Neuron (in vitro differentiated cells): ENCODE results near the gene ABL1.
"Not testable (repeated sequence)": the region's sequence is repeated elsewhere in the genome, so short reads cannot be mapped to it uniquely, and the experiment has no call there.

Source experiments
- H2AFZ ChIP-seq: one replicate; pipeline ENCODE4 v1.6.1; 2013; ENCODE audit warnings: low read depth, mild to moderate bottlenecking, inconsistent platforms, low read length, moderate library complexity
- H3K27me3 ChIP-seq: one replicate; pipeline ENCODE4 v1.6.1; 2013; ENCODE audit warnings: low read length; ENCODE audit not compliant: insufficient read depth
- H3K36me3 ChIP-seq: one replicate; pipeline ENCODE4 v1.6.1; 2013; ENCODE audit warnings: low read length; ENCODE audit not compliant: insufficient read depth
- H3K4me1 ChIP-seq: one replicate; pipeline ENCODE4 v1.6.1; 2013; ENCODE audit warnings: low read length; ENCODE audit not compliant: insufficient read depth
- H3K4me3 ChIP-seq: 2 replicates; pipeline ENCODE4 v1.5.1; 2013; ENCODE audit warnings: mild to moderate bottlenecking, low read length, moderate library complexity
- H3K9me3 ChIP-seq: one replicate; pipeline ENCODE4 v1.6.1; 2013; ENCODE audit warnings: low read length

Gene ABL1

GRCh38 chr9:130905902-130906734 is 71.1 kb downstream of the ABL1 start:
- Histone ChIP-seq H3K9me3 (no peaks in the 10 kb centered on the region), H3K4me1 (no peaks in the 10 kb centered on the region), H3K27me3 (peaks cover 23% of the 10 kb centered on the region), H2AFZ (no peak overlapping the region), H3K4me3 (no peak overlapping the region), H3K36me3 (no peaks in the 10 kb centered on the region)

- peaks cover 19% of the 10 kb centered on the region for H3K27me3 ChIP-seq
- no peaks in the 10 kb centered on the region for H3K36me3 ChIP-seq
- H3K4me3 ChIP-seq: no peak overlapping the region
- no peaks in the 10 kb centered on the region for H3K4me1 ChIP-seq
- no peaks in the 10 kb centered on the region for H3K9me3 ChIP-seq
- no peak overlapping the region for H2AFZ ChIP-seq
These were observed 71.8 kb downstream of the ABL1 start for GRCh38 chr9:130906735-130907416.

- H2AFZ ChIP-seq: no peak overlapping the region
- H3K9me3 ChIP-seq: no peaks in the 10 kb centered on the region
- H3K4me3 ChIP-seq: no peak overlapping the region
- peaks cover 7% of the 10 kb centered on the region for H3K4me1 ChIP-seq
- H3K27me3 ChIP-seq: peaks cover 12% of the 10 kb centered on the region
- no peaks in the 10 kb centered on the region for H3K36me3 ChIP-seq
These were observed 73.3 kb downstream of the ABL1 start for GRCh38 chr9:130908146-130908877.

DNA sequence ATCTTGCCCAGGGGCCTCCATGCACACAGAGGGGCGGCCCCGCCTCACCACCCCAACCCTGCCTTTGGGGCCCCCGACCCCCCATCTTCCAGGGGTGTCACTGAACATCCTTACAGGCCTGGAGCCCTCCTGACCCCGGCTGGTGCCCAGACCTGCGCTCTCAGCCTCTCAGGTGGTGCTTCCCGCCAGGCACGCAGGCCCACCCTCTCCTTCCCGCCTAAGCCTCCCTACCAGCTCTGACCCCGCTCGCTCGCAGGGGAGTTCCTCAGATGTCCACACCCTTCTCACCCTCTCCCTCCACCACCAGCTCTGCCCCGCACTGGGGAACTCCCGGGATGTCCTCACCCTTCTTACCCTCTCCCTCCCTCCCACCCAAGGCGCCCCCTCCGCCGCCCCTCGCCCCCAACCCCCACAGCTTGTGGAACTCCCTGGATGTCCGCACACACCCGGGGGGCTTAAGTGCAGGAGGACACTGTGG is 73.9 kb downstream of the ABL1 start:
- H3K36me3 ChIP-seq: no peaks in the 10 kb centered on the region
- H3K27me3 ChIP-seq: peaks cover 18% of the 10 kb centered on the region
- no peaks in the 10 kb centered on the region for H3K9me3 ChIP-seq
- H3K4me1 ChIP-seq: peaks cover 13% of the 10 kb centered on the region
- H2AFZ ChIP-seq: no peak overlapping the region
- no peak overlapping the region for H3K4me3 ChIP-seq

- not testable (repeated sequence) for H2AFZ ChIP-seq, H3K4me3 ChIP-seq, H3K36me3 ChIP-seq, H3K9me3 ChIP-seq
- Histone ChIP-seq H3K4me1 (peaks cover 17% of the 10 kb centered on the region), H3K27me3 (peaks cover 27% of the 10 kb centered on the region)
These were observed 75.0 kb downstream of the ABL1 start for GRCh38 chr9:130910041-130910440.

DNA sequence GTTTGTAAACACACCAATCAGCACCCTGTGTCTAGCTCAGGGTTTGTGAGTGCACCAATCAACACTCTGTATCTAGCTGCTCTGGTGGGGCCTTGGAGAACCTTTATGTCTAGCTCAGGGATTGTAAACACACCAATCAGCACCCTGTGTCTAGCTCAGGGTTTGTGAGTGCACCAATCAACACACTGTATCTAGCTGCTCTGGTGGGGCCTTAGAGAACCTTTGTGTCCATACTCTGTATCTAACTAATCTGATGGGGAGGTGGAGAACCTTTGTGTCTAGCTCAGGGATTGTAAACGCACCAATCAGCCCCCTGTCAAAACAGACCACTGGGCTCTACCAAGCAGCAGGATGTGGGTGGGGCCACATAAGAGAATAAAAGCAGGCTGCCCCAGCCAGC is 75.6 kb downstream of the ABL1 start:
- H2AFZ ChIP-seq, H3K4me3 ChIP-seq, H3K9me3 ChIP-seq, H3K36me3 ChIP-seq: not testable (repeated sequence)
- peaks cover 27% of the 10 kb centered on the region for H3K27me3 ChIP-seq
- peaks cover 17% of the 10 kb centered on the region for H3K4me1 ChIP-seq

DNA sequence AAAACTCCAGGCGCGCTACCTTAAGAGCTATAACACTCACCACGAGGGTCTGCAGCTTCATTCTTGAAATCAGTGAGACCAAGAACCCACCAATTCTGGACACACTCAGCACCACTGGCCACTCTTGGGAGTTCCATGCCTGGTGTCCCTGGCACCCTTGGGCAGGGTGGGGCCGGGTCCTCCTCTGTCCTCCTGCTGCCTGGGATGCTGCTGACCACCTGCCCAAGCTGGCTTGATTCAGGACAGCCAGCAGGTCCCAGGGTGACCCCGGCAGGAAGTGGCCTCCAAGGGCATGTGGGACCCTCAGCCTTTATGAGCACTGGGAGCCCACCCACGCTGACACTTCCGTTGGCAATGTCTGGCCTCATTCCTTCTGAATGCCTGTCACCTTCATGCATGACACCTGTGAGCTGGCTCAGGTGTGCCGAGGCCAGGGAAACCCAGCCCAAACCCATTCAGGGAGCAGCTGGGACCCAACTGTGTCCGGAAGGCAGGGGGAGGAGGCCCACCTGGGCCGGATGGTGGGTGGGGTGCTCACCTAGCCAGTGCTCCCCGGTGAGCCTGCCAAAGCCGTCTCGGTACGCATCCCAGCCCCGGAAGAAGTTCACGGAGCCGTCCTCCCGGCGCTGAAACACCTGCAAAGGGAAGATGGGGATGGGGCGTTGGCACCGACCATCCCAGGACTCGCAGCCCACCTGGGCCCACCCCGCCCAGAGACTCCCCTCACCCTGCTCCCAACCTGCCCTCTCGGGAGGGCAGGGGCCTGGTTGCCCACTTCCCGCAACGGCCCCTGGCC is 76.4 kb downstream of the ABL1 start:
- no peaks in the 10 kb centered on the region for H3K9me3 ChIP-seq
- H3K36me3 ChIP-seq: no peaks in the 10 kb centered on the region
- H2AFZ ChIP-seq: no peak overlapping the region
- peaks cover 17% of the 10 kb centered on the region for H3K4me1 ChIP-seq
- peaks cover 30% of the 10 kb centered on the region for H3K27me3 ChIP-seq
- no peak overlapping the region for H3K4me3 ChIP-seq

DNA sequence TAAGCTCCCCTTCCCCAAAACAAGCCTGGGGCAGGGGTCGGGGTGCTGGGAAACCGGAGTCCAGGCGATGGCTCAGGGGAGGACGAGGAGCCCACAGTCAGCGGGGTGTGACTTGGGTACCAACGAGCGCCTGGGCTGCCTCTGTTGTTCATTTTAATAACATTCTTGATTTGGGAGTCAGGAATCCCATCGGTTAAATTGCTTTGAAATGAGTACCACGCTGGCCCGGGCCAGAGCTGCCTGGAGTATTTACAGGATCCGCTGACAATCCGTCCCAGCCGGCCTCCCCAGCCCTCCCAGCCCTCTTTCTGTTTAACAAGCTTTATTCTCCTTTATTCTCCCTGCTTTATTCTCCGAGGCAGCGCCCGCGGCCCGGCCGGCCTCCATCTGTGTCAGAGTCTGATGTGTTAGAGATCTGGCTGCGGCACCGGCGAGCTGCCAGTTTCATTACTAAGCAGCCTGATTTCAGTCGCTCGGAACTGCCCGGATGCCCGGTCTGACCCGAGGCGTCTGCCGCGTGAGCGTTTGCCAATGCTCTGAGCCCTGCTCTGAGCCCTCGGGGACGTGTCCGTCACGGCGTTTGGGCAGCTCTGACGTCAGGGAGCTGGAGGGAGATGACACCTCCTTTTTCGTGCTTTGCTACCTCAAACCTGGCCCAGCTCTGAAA is 78.0 kb downstream of the ABL1 start:
- Histone ChIP-seq H3K4me3 (no peak overlapping the region), H3K36me3 (no peaks in the 10 kb centered on the region), H3K4me1 (peaks cover 17% of the 10 kb centered on the region), H3K27me3 (peaks cover 38% of the 10 kb centered on the region), H2AFZ (no peak overlapping the region), H3K9me3 (no peaks in the 10 kb centered on the region)

- Histone ChIP-seq H3K4me1 (peaks cover 17% of the 10 kb centered on the region), H3K4me3 (no peak overlapping the region), H3K9me3 (no peaks in the 10 kb centered on the region), H3K27me3 (peaks cover 44% of the 10 kb centered on the region), H3K36me3 (no peaks in the 10 kb centered on the region), H2AFZ (no peak overlapping the region)
These were observed 78.8 kb downstream of the ABL1 start for GRCh38 chr9:130913599-130914416.

- H3K9me3 ChIP-seq: no peaks in the 10 kb centered on the region
- no peaks in the 10 kb centered on the region for H3K36me3 ChIP-seq
- peaks cover 17% of the 10 kb centered on the region for H3K4me1 ChIP-seq
- peaks cover 52% of the 10 kb centered on the region for H3K27me3 ChIP-seq
- H3K4me3 ChIP-seq: no peak overlapping the region
- H2AFZ ChIP-seq: no peak overlapping the region
These were observed 79.5 kb downstream of the ABL1 start for GRCh38 chr9:130914417-130915095.

GRCh38 chr9:130915096-130915447 is 80.0 kb downstream of the ABL1 start:
- peaks cover 54% of the 10 kb centered on the region for H3K27me3 ChIP-seq
- no peaks in the 10 kb centered on the region for H3K9me3 ChIP-seq
- H3K4me3 ChIP-seq: no peak overlapping the region
- H3K4me1 ChIP-seq: peaks cover 17% of the 10 kb centered on the region
- no peak overlapping the region for H2AFZ ChIP-seq
- H3K36me3 ChIP-seq: no peaks in the 10 kb centered on the region
